22Rv1 (cell line): ENCODE measurements around the gene TBC1D5.

Experiments used
- CTCF ChIP-seq: fragments of 450-650 bp; IDR thresholded peaks from 2 replicates; pipeline ENCODE4 v1.5.1; 2017; ENCODE audit warnings: mild to moderate bottlenecking
- ZFX ChIP-seq: fragments of 450-650 bp; IDR thresholded peaks from 2 replicates; pipeline ENCODE4 v1.6.1; 2017; ENCODE audit warnings: antibody characterized with exemption, borderline replicate concordance

GRCh38 chr3:17546500-17547255 is 195.8 kb downstream of the TBC1D5 start:
- no peak for TF ChIP-seq ZFX
- no peak for TF ChIP-seq CTCF
